ENCODE data around the gene KRTAP5-5. TPM values are rescaled to one million over a fixed set of nuclear protein-coding genes. Genes with fewer than 3 reads are reported as not detected.

KRTAP5-5 gene
- total and polyA plus RNA-seq, 2 of the 13 experiments (the other 11 are each of a cell fraction or from before 2014, with no cell fraction given): not detected

DNA sequence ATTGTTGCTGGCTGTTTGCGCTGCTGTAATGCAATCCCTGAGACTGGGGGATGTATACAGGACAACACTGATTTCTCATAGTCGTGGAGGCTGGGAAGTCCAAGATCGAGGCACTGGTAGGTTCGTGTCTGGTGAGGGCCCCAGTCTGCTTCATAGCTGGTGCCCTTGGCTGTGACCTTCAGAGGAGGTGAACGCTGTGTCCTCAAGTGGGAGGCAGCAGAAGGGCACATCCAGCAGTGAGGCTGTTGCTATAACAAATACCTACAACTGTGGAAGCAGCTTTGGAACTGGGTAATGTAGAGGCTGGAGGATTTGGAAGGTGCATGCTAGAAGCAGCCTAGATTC is 21.3 kb downstream of the KRTAP5-5 start (continued):
- TF ChIP-seq, protein P1, sequence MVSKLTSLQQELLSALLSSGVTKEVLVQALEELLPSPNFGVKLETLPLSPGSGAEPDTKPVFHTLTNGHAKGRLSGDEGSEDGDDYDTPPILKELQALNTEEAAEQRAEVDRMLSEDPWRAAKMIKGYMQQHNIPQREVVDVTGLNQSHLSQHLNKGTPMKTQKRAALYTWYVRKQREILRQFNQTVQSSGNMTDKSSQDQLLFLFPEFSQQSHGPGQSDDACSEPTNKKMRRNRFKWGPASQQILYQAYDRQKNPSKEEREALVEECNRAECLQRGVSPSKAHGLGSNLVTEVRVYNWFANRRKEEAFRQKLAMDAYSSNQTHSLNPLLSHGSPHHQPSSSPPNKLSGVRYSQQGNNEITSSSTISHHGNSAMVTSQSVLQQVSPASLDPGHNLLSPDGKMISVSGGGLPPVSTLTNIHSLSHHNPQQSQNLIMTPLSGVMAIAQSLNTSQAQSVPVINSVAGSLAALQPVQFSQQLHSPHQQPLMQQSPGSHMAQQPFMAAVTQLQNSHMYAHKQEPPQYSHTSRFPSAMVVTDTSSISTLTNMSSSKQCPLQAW (CRISPR knock-in tag; IDR thresholded peaks at IDR 0.05): 0 out of 2 replicates have a peak, but pooled peaks have one; percentile 28
- no peak for TF ChIP-seq ADNP (CRISPR knock-in tag; IDR thresholded peaks at IDR 0.05)
- TF ChIP-seq ZNF264 (CRISPR knock-in tag; IDR thresholded peaks at IDR 0.05): no peak
- no peak for TF ChIP-seq HOXA7 (CRISPR knock-in tag; IDR thresholded peaks at IDR 0.05)
- no peak for TF ChIP-seq ERF (CRISPR knock-in tag; IDR thresholded peaks at IDR 0.05)
- no peak for TF ChIP-seq ZNF20 (CRISPR knock-in tag; IDR thresholded peaks at IDR 0.05)
- peak; percentile 55 for TF ChIP-seq RARA (CRISPR knock-in tag; IDR thresholded peaks at IDR 0.05)
- TF ChIP-seq ZNF282 (IDR thresholded peaks at IDR 0.05; ENCODE audit: partially characterized antibody): no peak
- TF ChIP-seq, protein P2, sequence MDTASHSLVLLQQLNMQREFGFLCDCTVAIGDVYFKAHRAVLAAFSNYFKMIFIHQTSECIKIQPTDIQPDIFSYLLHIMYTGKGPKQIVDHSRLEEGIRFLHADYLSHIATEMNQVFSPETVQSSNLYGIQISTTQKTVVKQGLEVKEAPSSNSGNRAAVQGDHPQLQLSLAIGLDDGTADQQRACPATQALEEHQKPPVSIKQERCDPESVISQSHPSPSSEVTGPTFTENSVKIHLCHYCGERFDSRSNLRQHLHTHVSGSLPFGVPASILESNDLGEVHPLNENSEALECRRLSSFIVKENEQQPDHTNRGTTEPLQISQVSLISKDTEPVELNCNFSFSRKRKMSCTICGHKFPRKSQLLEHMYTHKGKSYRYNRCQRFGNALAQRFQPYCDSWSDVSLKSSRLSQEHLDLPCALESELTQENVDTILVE (CRISPR knock-in tag; IDR thresholded peaks at IDR 0.05): no peak
- no peak for TF ChIP-seq KLF12 (CRISPR knock-in tag; IDR thresholded peaks at IDR 0.05; ENCODE audit: borderline replicate concordance)
- TF ChIP-seq, protein P3, sequence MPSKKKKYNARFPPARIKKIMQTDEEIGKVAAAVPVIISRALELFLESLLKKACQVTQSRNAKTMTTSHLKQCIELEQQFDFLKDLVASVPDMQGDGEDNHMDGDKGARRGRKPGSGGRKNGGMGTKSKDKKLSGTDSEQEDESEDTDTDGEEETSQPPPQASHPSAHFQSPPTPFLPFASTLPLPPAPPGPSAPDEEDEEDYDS (CRISPR knock-in tag; IDR thresholded peaks at IDR 0.05): no peak
- no peak for TF ChIP-seq REPIN1 (CRISPR knock-in tag; IDR thresholded peaks at IDR 0.05; ENCODE audit: borderline replicate concordance, low read depth)
- TF ChIP-seq ZNF431 (CRISPR knock-in tag; IDR thresholded peaks at IDR 0.05; ENCODE audit: borderline replicate concordance, low read depth): no peak
- no peak for TF ChIP-seq ZNF747 (CRISPR knock-in tag; IDR thresholded peaks at IDR 0.05; ENCODE audit: borderline replicate concordance)
- no peak for TF ChIP-seq SMYD3 (CRISPR knock-in tag; IDR thresholded peaks at IDR 0.05)
- no peak for TF ChIP-seq PRDM10 (CRISPR knock-in tag; IDR thresholded peaks at IDR 0.05; ENCODE audit: low read depth)
- peak; percentile 47; the same call in 1 of the 2 replicates for TF ChIP-seq RXRA (CRISPR knock-in tag; IDR thresholded peaks at IDR 0.05)
- TF ChIP-seq ZNF782 (CRISPR knock-in tag; IDR thresholded peaks at IDR 0.05; ENCODE audit: borderline replicate concordance): no peak
- no peak for TF ChIP-seq ZKSCAN8 (CRISPR knock-in tag; IDR thresholded peaks at IDR 0.05; ENCODE audit: borderline replicate concordance)
- no peak for TF ChIP-seq RFXAP (CRISPR knock-in tag; IDR thresholded peaks at IDR 0.05; ENCODE audit: borderline replicate concordance)
- no peak for TF ChIP-seq IRF9 (CRISPR knock-in tag; IDR thresholded peaks at IDR 0.05; ENCODE audit: borderline replicate concordance)
- TF ChIP-seq ZNF737 (CRISPR knock-in tag; IDR thresholded peaks at IDR 0.05; ENCODE audit: borderline replicate concordance): no peak
- TF ChIP-seq NCOA1 (CRISPR knock-in tag; IDR thresholded peaks at IDR 0.05): no peak
